ENCODE results near the gene COMMD6.
"Not testable (repeated sequence)": the region's sequence is repeated elsewhere in the genome, so short reads cannot be mapped to it uniquely, and the experiment has no call there.

COMMD6 gene

DNA sequence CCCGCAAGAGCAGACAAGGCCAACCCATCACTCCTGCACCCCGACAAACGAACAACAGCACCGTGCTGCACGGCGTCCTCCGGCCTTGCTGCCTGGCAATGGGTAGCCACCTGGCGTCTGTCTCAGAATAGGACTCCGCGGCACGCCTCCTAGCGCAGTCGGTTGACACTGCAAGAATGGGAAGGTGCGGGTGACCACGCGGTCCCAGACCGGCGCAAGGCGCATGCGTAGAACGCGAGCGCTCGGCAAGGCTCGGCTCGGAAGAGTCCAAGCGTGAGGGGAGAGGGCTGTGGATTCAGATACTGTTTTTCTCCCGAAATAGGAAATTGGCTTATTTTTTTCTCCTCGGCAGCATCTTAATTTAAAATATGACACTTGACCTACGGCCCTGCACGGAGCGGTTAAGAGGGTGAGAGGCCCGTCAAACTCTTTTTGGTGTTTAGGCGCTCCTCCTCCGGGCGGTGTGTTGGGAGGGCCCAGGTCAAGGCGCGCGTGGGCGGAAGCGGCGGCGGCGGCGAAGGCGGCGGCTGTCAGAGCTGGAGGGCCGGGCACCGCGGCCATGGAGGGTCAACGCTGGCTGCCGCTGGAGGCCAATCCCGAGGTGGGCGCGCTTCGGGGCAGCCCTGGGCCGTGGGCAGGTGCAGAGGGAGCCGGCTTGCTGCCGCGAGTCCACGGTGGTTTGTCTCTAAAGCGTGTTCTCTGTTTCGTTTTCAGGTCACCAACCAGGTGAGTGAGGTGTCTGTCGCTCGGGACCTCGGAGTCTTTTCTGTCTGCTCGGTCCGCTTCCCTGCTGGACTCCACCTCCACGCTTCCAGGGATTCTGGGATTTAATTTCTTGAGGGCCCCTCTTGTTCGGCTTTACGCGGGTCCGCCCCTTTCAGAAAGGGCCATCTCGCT is 11.9 kb upstream of the COMMD6 start, which contains the start of gene UCHL3:
UCHL3 (plus strand) TSS at position 530 of the 897 bp plus-strand sequence; CDS start at position 560, 30 bp downstream.
- H3K4me3 ChIP-seq (ENCODE audit: low read depth, low read length): peak within 1 kb of the TSS; percentile 94
- peak; percentile 98 for DNase-seq (ENCODE audit: low read depth)
- TF ChIP-seq, protein P1, sequence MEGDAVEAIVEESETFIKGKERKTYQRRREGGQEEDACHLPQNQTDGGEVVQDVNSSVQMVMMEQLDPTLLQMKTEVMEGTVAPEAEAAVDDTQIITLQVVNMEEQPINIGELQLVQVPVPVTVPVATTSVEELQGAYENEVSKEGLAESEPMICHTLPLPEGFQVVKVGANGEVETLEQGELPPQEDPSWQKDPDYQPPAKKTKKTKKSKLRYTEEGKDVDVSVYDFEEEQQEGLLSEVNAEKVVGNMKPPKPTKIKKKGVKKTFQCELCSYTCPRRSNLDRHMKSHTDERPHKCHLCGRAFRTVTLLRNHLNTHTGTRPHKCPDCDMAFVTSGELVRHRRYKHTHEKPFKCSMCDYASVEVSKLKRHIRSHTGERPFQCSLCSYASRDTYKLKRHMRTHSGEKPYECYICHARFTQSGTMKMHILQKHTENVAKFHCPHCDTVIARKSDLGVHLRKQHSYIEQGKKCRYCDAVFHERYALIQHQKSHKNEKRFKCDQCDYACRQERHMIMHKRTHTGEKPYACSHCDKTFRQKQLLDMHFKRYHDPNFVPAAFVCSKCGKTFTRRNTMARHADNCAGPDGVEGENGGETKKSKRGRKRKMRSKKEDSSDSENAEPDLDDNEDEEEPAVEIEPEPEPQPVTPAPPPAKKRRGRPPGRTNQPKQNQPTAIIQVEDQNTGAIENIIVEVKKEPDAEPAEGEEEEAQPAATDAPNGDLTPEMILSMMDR (IDR thresholded peaks at IDR 0.05; ENCODE audit: insufficient read depth, low read depth, low read length, missing control alignments): peak; percentile 90

DNA sequence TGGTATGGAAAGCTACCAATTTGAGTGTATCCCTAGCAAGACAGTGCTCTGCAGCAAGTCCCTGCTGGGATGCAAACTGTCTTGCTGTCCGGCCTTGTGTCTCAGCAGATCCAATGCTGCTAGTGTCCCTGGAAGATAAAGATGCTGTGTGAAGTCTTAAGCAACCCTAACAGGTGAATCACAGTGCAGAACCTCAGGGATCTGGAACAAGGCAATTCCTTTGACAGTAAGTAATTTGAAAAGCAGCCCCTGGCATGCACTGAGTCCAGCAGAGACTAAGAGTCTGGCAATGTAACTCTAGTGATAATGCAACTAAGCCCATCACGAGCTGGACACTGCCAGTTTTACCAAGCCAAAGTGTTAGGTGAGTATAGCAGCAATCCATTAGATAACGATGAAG is 10.3 kb upstream of the COMMD6 start:
- no peak for DNase-seq (ENCODE audit: low read depth)
- no peak overlapping the region for H3K4me3 ChIP-seq (ENCODE audit: low read depth, low read length)
- TF ChIP-seq, protein P1 (IDR thresholded peaks at IDR 0.05; ENCODE audit: insufficient read depth, low read depth, low read length, missing control alignments): no peak

DNA sequence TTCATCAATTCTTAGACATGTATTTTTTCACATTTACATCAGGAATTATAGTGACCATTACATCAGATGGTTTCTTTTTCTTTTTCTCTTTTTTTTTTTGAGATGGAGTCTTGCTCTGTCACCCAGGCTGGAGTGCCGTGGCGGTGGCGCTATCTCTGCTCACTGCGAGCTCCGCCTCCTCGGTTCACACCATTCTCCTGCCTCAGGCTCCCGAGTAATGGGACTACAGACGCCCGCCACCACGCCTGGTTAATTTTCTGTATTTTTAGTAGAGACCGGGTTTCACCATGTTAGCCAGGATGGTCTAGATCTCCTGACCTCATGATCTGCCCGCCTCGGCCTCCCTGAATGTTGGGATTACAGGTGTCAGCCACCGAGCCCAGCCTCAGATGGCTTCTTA is 7.7 kb upstream of the COMMD6 start:
- DNase-seq (ENCODE audit: low read depth); H3K4me3 ChIP-seq (ENCODE audit: low read depth, low read length): not testable (repeated sequence)

DNA sequence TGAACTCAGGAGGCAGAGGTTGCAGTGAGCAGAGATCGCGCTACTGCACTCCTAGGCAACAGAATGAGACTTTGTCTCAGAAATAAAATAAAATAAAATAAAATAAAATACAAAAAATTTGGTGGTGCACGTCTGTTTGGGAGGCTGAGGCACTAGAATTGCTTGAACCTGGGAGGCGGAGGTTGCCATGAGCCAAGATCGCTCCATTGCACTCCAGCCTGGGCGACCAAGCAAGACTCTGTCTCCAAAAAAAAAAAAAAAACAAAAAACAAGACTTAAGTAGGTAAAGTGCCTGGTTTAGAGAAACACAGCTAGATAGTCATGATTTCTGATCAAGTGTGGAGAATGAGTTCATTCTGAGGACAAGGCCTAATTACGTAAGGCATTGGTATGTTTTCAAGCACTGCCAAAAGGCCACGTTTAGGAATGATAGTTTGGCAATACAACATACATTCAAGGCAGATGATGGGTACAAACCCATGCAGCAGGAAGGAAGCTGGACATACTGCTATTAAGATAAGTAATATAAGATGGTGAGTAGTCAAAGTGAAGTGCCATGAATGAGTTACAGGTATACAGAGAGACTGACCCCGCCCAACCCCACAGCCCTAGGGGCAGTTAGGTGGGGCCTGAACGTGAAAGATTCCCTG is 7.2 kb upstream of the COMMD6 start:
- H3K4me3 ChIP-seq (ENCODE audit: low read depth, low read length): no peak overlapping the region
- TF ChIP-seq, protein P1 (IDR thresholded peaks at IDR 0.05; ENCODE audit: insufficient read depth, low read depth, low read length, missing control alignments): no peak
- DNase-seq (ENCODE audit: low read depth): no peak

DNA sequence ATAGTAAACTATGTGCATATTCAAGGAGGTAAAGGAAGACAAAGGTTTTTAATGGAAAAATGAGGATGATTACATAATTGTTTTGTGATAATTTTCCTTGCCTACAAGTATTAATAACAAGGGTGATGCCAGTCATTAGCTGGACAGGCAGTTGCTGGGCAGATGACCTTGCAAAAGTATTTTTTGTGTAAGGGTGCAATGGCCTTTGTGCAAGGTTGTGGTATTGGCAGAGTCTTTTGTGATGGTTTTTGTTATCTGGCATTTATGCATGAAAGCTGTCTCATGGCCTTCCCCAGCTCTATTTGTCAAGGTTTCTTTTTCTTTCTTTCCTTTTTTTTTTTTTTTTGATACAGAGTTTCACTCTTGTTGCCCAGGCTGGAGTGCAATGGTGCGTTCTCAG is 4.3 kb upstream of the COMMD6 start:
- DNase-seq (ENCODE audit: low read depth): no peak
- H3K4me3 ChIP-seq (ENCODE audit: low read depth, low read length): no peak overlapping the region
- TF ChIP-seq, protein P1 (IDR thresholded peaks at IDR 0.05; ENCODE audit: insufficient read depth, low read depth, low read length, missing control alignments): no peak

DNA sequence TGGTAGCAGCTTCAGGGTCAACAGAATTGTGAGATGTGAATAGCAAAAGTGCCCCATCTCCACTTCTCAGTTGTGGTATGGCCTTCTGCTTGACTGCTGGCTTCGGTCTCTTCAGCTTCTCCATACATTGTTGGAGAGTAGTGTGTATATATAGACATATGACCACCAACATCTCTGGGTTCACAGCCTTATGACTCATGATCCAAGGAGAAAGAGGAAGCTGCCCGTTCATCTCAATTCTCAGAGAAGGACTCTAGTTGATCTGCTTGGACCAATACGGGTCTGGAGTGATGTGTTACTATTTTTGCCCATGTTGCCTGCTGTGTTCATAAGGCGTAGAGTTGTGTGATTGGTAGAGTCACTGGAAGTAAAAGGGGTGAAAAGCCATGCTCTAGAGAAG is 3.6 kb upstream of the COMMD6 start:
- peak; percentile 11 for DNase-seq (ENCODE audit: low read depth)
- TF ChIP-seq, protein P1 (IDR thresholded peaks at IDR 0.05; ENCODE audit: insufficient read depth, low read depth, low read length, missing control alignments): no peak
- no peak overlapping the region for H3K4me3 ChIP-seq (ENCODE audit: low read depth, low read length)

DNA sequence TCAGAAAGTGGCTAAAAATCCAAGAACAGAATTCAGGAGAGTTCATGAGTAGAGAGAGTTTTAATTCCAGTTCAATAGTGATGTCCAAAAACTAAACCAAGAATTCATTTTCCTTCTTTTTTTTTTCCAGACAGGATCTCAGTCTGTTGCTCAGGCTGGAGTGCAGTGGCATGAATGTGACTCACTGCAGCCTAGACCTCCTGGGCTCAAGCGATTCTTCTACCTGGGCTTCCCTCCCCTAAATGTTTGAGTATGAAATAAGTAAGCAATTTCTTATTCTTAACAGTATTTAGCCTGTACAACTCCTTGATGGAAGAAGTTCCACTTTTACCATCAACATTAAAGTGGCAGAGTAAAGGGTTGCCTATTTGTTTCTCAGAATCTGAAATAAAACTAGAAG is 3.8 kb downstream of the COMMD6 start:
- DNase-seq (ENCODE audit: low read depth): no peak
- TF ChIP-seq, protein P1 (IDR thresholded peaks at IDR 0.05; ENCODE audit: insufficient read depth, low read depth, low read length, missing control alignments): no peak
- H3K4me3 ChIP-seq (ENCODE audit: low read depth, low read length): no peak overlapping the region
